Activated CD4-positive, CD25-positive, alpha-beta regulatory T cell treated with anti-CD3 and anti-CD28 coated beads, Interleukin-2, amount 50 U/mL, for 16 hours (primary cell): ENCODE results near the gene KCNC1.

ENCODE experiments used
- DNase-seq: peaks from one replicate; pipeline ENCODE4 v3.0.0-alpha.2; 2020; ENCODE audit warnings: low read depth, low spot score

The KCNC1 gene

DNA sequence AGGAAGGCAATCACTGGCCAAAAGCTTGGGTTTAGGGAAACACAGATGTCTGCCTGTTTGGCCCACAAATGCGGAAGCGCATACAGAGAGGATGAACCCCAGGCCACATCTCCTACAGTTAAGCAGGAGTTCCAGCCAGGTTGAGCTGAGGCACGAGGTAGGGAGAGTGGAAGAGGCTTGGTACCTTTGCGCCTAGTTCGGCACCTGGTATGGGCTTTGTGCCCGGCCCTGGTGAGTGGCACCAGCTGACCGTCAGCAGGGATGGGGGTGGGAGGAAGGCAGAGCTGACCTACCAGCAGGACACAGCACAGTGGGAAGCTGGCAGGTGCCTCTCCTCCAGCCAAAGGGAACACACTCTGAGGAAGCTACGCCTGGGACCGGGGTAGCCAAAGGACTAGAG, 57.6 kb downstream of the KCNC1 start:
- no peak for DNase-seq

DNA sequence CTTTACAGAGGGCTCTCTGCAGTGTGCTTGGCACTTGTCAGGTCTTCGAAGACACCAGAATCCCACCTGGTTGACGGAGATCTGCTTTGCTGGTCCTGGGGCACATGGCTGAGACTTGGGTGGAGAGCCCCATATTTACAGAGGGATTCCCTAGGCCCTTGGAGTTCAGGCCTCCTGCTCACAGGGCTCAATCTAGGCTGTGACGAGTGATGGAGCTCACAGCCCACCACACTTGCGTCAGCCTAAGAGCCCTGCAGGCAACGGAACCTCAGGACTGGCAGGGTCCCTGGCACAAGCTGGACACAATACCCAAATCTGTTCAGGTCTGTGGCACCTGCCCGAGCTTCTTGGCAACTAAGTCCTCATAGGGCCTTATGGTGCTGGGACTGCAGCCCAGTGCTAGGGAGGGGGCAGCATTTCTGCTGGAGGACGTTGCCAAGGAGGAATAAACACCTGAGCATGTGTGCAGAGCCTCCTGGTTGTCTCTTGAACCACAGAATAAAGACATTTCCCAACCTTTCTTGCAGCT, 59.1 kb downstream of the KCNC1 start:
- no peak for DNase-seq

DNA sequence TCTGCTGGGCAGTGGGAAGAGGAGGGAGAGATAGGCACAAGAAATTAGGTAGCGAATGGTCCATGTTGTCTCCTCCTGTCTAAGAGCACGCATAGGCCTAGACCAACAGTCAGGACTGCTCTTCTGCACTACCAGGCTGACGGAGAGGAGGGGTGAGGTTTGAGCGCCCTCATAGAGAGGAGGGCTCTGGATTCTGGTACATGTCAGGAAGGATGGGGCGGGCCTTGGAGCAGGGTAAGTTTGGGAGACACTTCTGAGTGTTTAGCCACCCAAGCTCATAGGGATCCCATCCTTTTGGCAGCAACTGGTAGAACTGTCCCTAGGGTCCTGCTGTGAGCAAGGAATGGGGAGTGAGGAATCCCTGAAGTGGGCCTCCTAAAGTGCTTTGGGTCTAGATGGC, 60.4 kb downstream of the KCNC1 start:
- DNase-seq, result no peak

DNA sequence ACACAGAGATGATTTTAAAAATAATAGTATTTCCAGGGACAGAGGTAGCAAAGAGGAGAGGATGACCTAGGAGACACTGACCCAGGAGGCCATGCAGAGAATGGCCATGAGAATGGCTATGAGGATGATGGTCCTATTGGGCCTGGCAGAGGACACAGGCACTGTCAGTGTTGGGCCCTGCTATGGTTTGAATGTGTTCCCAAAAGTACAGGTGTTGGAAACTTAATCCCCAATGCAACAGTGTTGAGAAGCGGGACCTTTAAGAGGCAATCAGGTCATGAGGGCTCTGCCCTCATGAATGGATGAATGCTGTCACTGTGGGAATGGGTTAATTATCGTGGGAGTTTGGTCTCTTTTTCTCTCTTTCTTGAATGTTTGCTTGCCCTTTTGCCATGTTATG, 61.6 kb downstream of the KCNC1 start:
- DNase-seq, result no peak

DNA sequence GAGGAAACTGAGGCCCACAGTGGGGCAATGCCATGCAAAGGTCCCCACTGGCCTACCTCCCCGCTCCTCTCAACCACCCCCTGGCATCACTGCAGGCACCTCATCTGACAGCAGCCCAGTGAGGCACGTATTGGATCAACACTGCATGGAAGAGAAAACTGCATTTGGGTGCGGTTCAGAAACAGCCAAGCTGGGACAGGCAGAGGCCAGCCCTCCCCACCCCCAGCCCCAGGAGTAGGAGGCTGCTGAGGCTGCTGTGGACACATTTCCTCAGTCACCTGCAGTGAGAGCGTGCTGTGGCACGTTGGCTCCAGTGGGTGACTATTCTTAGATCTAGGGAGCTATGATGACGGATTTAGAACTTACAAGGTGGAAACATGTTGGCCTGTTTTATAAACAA, 63.7 kb downstream of the KCNC1 start:
- no peak for DNase-seq

DNA sequence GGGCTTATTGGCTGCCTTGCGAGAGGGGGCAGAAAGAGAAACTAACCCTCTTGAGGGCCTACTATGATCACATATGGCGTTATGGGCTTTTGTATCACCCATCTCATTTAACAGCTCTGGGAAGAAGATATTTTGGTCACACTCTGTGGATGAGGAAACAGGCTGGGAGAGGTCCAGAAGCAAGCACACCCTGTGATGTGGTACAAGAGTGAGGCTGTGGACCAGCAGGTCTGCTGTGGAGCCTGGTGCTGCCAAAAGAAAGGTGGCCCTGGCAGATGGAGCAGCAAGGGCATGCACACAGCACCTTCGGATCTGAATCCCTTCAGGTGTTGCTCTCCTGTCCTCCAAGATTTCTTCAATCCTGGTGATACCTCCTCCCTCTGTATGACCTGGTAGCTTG, 64.1 kb downstream of the KCNC1 start:
- no peak for DNase-seq

DNA sequence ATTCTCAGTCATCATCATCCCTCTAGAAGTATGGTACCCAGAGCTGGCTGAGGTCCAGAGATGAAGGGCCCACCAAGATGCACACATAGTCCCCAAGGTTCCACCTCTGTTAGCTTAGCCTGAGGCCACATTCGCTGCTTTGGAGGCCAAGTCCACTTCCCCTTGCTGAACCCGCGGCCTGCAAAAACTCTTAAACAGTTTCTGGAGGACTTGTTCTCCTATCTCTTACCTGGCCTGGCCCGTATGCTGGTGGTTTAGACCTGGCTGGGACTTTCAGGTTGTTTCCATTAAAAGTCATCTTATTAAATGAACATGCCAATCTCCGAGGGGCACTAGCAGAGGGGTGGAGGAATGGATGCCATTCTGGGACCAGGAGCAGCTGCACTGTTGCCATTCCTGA, 64.6 kb downstream of the KCNC1 start:
- DNase-seq, result no peak

DNA sequence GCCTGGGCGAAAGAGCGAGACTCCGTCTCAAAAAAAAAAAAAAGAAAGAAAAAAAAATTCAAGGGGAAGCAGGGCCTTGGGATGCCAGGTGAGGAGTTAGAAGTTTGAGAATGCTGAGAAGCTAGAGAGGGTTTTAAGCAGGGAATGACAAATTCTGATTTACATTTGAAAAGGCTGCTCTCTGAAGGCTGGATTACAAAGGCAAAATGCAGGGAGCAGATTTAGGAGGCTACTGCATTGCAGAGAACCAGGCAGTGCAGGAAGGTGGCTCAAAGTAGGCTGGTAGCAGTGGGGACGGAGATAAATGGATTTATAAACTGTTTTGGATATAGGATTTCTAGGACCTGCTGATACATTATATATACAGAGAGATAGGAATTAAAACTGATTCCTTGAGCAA, 66.6 kb downstream of the KCNC1 start:
- no peak for DNase-seq

DNA sequence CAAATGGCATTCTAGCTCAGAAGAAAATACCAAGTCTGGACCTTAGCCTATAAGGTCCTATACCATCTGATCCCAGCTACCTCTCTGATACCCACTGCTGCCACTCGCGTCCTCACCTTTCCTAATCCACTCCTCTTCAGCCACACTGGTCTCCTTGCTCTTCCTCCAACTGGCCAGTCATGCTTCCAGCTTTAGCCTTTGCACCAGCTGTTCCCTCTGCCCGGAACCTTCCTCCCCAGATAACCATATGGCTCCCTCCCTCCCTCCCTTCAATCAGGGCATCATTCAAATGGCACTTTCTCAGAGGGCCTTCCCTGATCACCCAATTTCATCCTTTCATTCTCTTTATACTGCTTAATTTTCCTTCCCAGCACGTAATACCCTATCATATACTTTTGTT, 67.9 kb downstream of the KCNC1 start:
- DNase-seq, result no peak

DNA sequence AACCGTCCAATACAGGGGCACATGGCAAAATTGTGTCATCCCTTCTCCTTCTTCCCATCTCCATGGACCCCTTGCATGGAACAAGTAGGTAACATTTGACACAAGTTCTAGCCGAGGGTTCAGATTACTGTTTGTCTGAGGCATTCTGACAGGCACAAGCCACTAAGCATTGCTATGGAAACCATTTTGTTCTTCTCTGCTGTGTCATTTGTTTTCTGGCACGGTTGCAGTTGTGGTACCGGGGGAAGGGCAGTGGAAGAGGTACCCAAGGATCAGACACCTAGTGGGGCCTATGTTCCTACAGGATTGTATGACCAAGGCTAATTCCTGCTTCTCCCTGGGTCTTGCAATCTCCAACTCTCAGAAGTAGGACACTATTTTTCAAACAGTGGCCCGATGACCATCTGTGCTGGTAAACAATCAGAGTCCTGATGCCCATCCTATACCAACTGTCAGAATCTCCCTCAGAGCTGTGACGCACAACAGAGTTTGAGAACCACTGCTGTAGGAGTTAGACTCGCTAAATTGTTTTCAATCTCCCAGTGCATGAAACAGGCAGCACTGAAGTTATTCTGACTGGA, 69.3 kb downstream of the KCNC1 start:
- DNase-seq, result no peak

DNA sequence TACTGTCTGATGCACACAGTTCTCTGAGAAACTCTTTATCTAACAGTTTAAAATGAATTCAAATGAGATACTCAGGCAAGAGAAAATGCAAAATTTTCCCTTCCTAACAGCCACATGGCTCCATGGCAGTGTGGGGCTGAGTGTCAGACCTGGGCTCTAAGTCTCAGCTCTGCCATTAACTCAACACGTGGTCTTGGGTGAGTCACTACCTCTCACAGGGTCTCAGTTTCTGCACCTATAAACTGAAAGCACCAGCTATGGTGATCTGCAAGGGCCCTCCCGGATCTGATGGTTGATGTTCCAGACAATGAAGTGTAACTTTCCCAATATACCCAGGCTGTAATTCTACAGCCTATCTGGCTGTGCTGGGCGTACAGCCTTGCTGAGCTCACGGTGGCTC, 70.5 kb downstream of the KCNC1 start:
- no peak for DNase-seq

DNA sequence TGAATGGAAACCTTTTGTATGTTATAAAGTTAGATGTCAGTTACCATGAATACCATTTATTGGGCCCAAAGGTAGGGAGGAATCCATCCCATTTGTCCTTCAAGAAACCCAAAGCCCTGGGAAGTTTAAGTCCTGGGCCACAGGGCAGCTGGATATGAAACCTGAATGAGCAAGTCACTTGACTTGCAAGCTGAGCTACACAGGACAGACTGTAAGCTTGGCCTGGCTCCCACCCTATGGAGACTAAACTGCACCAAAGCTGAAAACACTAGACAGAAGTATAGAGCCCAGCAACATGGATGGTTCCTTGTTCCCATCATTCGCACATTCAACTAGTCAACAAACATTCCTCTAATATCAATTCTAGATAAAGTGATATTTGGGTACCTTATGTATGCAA, 71.3 kb downstream of the KCNC1 start:
- DNase-seq, result no peak

DNA sequence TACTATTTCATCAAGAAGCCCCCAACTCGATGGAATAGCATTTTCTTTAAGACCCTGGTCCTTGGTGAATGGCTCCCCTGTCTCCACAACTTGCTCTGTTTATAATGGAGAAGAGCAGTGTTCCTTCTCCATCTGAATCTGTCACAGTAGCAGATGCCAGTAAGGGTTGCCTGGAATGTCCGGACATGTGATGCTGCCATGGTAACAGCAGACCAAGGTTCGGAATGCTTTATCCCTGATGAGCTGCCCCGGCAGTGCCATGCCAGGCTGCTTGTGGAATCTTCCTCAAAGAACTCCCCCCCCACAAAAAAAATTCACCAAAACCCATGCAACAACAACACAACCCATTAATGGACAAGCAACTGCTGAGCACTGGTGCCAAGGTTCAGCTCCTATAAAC, 72.5 kb downstream of the KCNC1 start:
- DNase-seq, result no peak

DNA sequence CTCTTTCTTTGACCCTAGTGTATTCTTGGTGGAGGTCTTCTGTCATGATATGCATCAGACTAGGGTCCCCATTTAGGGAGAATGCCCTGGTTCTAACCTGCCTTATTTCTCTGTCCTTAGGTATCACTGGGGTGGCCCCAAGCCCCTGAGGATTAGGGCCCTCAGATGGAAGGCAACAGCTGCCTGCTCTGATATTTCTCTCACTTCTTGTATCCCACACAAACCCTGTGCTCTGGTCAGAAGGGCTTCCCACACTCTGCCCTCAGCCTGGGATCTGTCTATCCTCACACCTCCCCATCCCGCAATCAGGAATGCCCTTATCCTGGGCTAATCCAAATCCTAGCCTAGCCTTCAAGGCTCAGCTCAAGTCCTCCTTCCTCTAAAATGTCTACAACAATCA, 75.5 kb downstream of the KCNC1 start:
- DNase-seq, result no peak

DNA sequence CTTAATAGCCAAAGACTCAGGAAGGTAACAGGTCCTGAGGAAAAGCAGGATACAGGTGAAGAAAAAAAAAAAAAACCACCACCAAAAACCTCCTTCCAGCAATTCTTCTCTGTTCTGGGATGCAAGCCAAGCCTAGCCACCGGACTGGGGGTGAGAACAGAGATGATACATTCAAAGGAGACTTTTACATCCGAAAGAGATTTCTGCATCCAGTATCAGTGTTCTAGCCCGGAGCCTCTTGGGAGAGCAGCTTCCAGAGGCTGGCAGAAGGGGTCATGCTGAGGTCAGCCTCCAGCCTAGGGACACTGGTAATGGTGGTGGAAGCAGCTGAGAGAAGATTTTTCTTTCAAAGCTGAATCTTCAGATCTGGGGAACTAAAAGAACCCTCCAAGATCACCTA, 76.2 kb downstream of the KCNC1 start:
- no peak for DNase-seq

DNA sequence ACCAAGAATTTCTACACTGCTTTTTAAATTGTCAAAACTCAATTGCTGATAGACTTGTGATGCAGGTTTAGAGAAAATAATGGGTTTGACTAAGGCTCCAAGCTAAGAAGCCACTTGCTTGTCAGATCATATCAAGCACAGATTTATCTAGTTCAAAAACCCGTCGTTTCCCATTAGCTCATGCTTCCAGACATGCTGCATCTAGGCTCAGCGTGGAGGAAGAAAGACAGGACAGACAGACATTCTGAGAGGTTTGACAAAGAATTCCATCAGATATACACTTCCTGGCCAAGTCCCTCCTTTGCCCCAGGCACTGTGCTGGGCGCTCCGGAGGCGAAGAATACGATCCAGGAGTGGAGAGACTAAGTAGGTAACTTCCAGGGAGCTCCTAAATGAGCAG, 76.8 kb downstream of the KCNC1 start:
- DNase-seq, result no peak

DNA sequence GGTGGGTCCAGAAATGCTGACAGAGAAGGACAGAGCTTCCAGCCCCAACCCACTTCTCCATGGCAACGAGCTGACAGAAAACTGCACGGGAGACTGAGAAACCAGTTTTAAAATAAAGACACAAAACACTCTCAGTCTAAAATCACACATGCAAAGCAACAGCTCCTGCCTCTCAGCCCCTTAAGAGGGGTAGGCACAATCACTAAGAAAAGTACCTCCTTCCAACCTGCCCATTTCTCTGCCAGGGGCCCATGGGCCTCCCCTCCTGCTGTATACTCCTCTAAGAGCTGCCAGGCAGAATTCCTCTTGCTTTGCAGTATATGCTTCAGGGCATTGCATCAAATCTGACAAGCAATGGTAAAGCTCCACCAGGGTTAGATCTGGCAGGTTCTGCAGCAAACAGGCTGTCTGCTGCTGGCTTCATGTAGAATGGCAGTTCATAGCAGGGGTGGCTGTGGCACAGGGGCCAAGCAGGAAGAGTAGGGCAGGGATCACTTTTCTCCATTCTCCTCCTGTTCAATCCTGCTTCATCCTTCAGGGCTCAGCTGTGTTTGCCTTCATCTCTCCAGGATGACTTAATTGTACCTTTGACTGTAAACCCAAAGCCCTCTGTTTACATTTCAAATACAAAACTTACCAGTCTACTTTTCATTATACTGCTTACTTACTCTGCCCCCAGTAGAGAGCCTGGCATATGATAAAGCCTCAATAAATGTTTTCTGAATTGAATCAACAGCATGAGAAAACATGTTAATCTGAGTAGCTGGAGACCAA, 77.7 kb downstream of the KCNC1 start:
- DNase-seq, result no peak

DNA sequence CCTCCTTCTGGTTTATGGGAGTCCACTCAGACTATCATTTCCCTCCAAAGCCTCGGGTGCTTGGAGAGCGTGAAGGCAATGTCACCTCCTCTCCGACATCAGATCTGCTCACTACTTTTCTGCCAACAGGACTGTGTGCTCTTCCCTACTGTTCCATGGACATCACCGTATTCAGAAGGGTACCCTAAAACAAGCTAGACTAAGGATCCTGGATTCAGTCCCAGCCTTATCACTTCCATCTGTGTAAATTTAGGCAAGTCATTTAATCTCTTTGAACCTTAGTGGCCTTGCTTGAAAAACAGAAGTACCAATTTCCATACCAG, 78.2 kb downstream of the KCNC1 start:
- no peak for DNase-seq

DNA sequence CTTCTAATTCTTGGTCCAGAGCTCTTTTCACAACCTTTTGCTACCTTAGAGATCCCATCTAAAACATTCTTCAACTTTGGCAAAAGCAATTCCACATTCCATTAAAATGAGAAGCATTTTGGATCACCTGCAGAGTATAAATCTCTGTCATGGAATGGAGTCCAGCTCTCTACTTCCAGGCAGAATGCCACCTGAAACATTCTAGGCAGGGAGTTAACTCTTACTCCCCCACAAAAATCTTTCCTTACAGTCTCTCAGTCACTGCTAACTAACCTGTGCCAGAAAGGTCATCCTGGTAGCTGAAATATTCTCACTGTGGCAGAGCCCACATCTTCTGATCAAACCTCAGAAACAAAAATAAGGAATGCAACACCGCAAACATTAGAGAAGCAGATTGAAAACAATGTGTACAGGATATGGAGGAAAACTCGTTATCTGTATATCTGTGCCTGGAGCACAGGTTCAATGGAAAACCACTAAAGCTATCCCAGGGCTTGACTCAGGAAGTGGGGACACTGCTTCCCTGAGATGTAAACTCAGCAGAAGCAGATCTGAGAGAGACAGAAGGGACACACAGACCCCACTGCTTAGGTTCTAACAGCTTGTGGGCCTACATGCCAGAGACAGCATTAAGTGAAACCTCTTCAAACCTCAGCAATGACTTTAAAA, 78.9 kb downstream of the KCNC1 start:
- no peak for DNase-seq

DNA sequence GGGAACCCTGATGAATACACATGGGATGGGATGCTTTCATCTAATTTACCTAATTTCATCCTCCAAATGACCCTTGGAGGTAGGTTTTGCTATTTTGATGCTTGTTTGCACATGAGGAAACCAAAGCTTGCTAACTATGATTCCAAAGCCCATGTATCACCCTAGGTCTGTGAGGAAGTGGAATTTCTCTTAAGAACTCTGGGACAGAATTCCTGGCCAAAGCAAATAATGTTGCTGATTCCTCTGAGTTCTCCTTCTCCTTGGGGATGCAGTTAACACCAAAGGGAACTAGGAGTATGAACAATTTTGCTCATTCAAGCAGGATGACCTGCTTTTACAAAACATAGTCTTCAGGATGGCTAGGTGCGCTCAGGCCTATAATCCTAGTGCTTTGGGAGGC, 80.0 kb downstream of the KCNC1 start:
- DNase-seq, result no peak

DNA sequence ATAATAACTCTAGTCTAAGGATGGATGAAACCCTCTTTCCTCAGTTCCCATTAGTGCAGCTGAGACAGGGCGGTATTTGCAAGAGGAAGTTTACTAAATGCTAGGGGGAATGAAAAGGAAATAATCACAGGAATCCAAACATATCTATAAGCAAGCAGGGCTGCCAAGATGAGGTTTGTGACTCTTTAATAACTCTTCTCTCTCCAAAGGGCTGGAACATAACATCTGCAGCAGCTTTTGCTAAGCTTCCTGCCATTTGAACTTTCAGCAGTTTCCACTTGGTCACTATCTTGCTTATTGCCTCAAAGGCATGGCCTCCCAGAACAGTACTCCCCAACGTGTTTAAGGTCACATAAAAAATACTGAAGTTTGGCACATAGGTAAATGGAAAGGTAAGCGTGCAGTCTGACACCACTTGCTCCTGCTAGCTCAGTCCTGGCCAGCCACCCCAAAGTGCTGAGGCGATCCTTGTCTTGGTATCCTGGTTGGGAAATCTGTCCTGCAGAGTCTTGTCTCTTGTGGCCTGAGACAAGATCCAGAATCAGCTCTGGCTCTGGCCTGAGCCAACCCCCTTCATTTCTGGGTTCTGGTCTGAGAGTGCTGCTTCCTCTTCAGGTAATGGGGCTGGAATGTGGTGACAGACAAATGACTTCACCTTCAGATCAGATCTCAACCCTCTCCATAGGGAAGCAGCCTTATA, 81.8 kb downstream of the KCNC1 start:
- no peak for DNase-seq

DNA sequence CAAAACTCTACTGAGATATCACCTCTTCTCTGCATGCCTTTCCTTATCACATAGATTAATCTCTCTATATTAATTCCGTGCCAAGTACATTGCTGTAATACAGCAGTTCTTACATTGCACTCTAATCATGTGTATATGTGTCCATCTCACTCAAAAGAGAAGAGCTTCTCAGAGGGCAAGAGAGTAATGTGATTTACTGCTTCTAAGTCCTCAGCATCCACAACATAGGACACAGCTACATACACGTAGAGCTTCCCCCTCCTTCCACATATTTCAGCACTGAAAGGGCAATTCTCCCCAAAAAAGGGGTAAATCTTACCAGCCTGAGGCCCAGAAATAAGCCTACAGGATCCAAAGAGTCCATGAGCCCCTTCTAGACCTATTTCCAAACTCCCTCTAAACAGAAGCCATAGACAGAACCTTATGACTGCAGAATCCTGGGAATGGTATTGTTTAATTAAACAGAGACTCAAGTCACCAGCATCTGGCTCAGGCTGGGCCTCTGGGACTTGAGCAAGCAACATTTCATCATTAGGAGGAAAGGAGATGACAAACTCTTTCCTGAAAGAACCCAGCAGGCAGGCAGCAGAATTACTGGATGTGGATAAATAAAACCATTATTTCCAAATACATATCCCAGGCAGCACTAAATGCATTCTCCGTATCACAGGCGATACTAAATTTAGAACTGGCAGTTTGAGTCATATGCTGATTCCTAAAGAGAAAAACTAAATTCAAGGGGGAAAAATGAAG, 87.2 kb downstream of the KCNC1 start:
- no peak for DNase-seq
